ENCODE results near the gene JAK1. TPM values are rescaled to one million over a fixed set of nuclear protein-coding genes. Genes with fewer than 3 reads are reported as not detected.

The JAK1 gene
- polyA plus RNA-seq, 1 donor from 2014 or later, result 26.8 TPM

DNA sequence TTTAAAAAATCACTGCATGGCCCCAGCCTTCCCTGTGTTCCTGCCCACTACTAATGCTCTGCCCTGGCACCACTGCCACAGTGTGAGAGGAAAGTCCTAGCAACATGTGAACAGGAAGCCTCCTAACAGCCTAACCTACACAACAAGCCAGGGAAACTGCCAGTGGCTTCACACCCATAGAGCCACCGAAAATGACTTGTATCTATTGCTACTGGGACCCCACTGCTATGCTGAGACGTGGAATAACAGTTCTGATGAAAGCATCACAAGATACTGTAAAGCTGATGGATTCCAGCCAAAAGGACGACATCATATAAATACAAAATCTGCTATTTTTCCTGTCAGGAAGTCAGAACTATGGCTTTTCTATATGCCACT is 74.9 kb downstream of the JAK1 start:
- Histone ChIP-seq H3K9me3 (ENCODE audit: low read length) (no peaks in the 10 kb centered on the region), H3K4me2 (ENCODE audit: low read length) (no peak overlapping the region), H3K79me2 (replicated peaks; ENCODE audit: insufficient read depth, low read length) (no peaks in the 10 kb centered on the region), H3K9ac (ENCODE audit: low read length) (no peak overlapping the region), H3K4me3 (ENCODE audit: low read length) (no peak overlapping the region), H3K9me2 (ENCODE audit: insufficient read depth, low read length) (no peaks in the 10 kb centered on the region), H4K20me1 (ENCODE audit: insufficient read depth) (no peaks in the 10 kb centered on the region), H3K27ac (ENCODE audit: low read length) (no peak overlapping the region), H2AFZ (ENCODE audit: low read depth, low read length) (no peak overlapping the region), H3F3A (ENCODE audit: insufficient read depth, low read length, poor library complexity, severe bottlenecking) (no peaks in the 10 kb centered on the region), H3K27me3 (ENCODE audit: insufficient read depth, low read depth, low read length) (no peaks in the 10 kb centered on the region), H3K36me3 (ENCODE audit: insufficient read depth, low read length) (no peaks in the 10 kb centered on the region)
- TF ChIP-seq TAF1 (IDR thresholded peaks at IDR 0.05; ENCODE audit: low read depth) (no peak), EZH2 (IDR thresholded peaks at IDR 0.05; ENCODE audit: borderline replicate concordance, insufficient read depth, low read length, poor library complexity, severe bottlenecking) (no peak), SMC3 (conservative IDR thresholded peaks at IDR 0.05; ENCODE audit: poor library complexity) (no peak), POLR2AphosphoS5 (IDR thresholded peaks at IDR 0.05) (no peak), RAD21 (conservative IDR thresholded peaks at IDR 0.05) (no peak), EP300 (conservative IDR thresholded peaks at IDR 0.05; ENCODE audit: poor library complexity, severe bottlenecking) (no peak), MXI1 (conservative IDR thresholded peaks at IDR 0.05; ENCODE audit: poor library complexity, severe bottlenecking) (no peak)
- TF ChIP-seq, protein P1, sequence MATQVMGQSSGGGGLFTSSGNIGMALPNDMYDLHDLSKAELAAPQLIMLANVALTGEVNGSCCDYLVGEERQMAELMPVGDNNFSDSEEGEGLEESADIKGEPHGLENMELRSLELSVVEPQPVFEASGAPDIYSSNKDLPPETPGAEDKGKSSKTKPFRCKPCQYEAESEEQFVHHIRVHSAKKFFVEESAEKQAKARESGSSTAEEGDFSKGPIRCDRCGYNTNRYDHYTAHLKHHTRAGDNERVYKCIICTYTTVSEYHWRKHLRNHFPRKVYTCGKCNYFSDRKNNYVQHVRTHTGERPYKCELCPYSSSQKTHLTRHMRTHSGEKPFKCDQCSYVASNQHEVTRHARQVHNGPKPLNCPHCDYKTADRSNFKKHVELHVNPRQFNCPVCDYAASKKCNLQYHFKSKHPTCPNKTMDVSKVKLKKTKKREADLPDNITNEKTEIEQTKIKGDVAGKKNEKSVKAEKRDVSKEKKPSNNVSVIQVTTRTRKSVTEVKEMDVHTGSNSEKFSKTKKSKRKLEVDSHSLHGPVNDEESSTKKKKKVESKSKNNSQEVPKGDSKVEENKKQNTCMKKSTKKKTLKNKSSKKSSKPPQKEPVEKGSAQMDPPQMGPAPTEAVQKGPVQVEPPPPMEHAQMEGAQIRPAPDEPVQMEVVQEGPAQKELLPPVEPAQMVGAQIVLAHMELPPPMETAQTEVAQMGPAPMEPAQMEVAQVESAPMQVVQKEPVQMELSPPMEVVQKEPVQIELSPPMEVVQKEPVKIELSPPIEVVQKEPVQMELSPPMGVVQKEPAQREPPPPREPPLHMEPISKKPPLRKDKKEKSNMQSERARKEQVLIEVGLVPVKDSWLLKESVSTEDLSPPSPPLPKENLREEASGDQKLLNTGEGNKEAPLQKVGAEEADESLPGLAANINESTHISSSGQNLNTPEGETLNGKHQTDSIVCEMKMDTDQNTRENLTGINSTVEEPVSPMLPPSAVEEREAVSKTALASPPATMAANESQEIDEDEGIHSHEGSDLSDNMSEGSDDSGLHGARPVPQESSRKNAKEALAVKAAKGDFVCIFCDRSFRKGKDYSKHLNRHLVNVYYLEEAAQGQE (IDR thresholded peaks at IDR 0.05; ENCODE audit: borderline replicate concordance), result no peak
- TF ChIP-seq, protein P2, sequence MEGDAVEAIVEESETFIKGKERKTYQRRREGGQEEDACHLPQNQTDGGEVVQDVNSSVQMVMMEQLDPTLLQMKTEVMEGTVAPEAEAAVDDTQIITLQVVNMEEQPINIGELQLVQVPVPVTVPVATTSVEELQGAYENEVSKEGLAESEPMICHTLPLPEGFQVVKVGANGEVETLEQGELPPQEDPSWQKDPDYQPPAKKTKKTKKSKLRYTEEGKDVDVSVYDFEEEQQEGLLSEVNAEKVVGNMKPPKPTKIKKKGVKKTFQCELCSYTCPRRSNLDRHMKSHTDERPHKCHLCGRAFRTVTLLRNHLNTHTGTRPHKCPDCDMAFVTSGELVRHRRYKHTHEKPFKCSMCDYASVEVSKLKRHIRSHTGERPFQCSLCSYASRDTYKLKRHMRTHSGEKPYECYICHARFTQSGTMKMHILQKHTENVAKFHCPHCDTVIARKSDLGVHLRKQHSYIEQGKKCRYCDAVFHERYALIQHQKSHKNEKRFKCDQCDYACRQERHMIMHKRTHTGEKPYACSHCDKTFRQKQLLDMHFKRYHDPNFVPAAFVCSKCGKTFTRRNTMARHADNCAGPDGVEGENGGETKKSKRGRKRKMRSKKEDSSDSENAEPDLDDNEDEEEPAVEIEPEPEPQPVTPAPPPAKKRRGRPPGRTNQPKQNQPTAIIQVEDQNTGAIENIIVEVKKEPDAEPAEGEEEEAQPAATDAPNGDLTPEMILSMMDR (IDR thresholded peaks at IDR 0.05; ENCODE audit: poor library complexity, severe bottlenecking), result no peak

DNA sequence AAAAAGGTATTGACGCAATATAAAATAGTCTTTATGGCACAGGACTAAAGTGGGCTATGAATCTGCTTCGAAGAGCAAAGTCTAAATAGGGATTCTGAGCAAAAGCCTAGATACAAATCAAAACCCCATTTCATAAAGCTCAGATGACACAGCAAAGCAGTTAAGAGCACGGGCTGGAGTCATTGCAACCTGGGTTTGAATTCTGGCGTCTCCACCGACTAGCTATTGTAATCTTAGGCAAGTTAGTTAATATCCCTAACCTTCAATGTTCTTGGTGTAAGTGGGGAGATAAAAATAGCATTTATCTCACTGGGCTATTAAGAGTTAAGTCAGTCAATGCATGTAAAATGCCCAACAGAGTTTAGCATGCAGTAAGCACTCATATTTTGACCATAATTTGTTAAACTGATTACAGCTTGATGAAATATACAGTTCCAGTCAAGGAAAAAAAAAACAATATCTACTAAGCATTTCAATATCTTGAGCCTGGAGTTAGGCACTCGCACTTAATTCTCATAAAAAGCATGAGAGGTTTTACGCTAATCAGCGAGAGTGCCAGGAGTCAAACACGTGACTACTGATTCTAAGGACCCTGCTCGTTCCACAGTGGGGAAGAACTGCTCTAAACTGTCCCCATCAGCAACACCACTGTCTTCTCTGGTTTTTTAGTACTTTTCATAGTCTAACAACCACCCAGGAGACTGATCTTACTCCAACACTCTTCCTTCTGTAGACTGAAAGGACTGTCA is 75.5 kb downstream of the JAK1 start:
- Histone ChIP-seq H3K4me3 (ENCODE audit: low read length) (no peak overlapping the region), H2AFZ (ENCODE audit: low read depth, low read length) (no peak overlapping the region), H3K9me2 (ENCODE audit: insufficient read depth, low read length) (no peaks in the 10 kb centered on the region), H3K36me3 (ENCODE audit: insufficient read depth, low read length) (no peaks in the 10 kb centered on the region), H3K27me3 (ENCODE audit: insufficient read depth, low read depth, low read length) (no peaks in the 10 kb centered on the region), H3K27ac (ENCODE audit: low read length) (no peak overlapping the region), H4K20me1 (ENCODE audit: insufficient read depth) (no peaks in the 10 kb centered on the region), H3K79me2 (replicated peaks; ENCODE audit: insufficient read depth, low read length) (no peaks in the 10 kb centered on the region), H3K4me2 (ENCODE audit: low read length) (no peak overlapping the region), H3F3A (ENCODE audit: insufficient read depth, low read length, poor library complexity, severe bottlenecking) (no peaks in the 10 kb centered on the region), H3K9me3 (ENCODE audit: low read length) (no peaks in the 10 kb centered on the region), H3K9ac (ENCODE audit: low read length) (no peak overlapping the region)
- TF ChIP-seq EZH2 (IDR thresholded peaks at IDR 0.05; ENCODE audit: borderline replicate concordance, insufficient read depth, low read length, poor library complexity, severe bottlenecking) (no peak), TAF1 (IDR thresholded peaks at IDR 0.05; ENCODE audit: low read depth) (no peak), EP300 (conservative IDR thresholded peaks at IDR 0.05; ENCODE audit: poor library complexity, severe bottlenecking) (no peak), POLR2AphosphoS5 (IDR thresholded peaks at IDR 0.05) (no peak), MXI1 (conservative IDR thresholded peaks at IDR 0.05; ENCODE audit: poor library complexity, severe bottlenecking) (no peak), RAD21 (conservative IDR thresholded peaks at IDR 0.05) (no peak), SMC3 (conservative IDR thresholded peaks at IDR 0.05; ENCODE audit: poor library complexity) (no peak)
- TF ChIP-seq, protein P1 (IDR thresholded peaks at IDR 0.05; ENCODE audit: borderline replicate concordance), result no peak
- TF ChIP-seq, protein P2 (IDR thresholded peaks at IDR 0.05; ENCODE audit: poor library complexity, severe bottlenecking), result no peak
